Caki2 (cell line): ENCODE results near the gene MED17. TPM values are rescaled to one million over a fixed set of nuclear protein-coding genes. Genes with fewer than 3 reads are reported as not detected.

Source experiments
- total RNA-seq: library from RNA; depleted of rRNA; stranded (reverse); fragments of >200 nt; shearing (Covaris generic); gene quantifications from 2 replicates; pipeline ENCODE4 v1.2.3, GENCODE V29; 2014; ENCODE audit warnings: low replicate concordance; rRNA removed

The MED17 gene
- total RNA-seq, 1 experiment from 2014 or later: 19.3 TPM

Other genes with a start within 250 kb of the MED17 start
- 72.1 and 76.2 TPM in 2 replicates for gene SMCO4, start 240.9 kb upstream of the MED17 start, total RNA-seq
- 5.6 and 6.0 TPM in 2 replicates for gene CEP295, start 122.6 kb upstream of the MED17 start, total RNA-seq
- gene TAF1D, start 42.8 kb upstream of the MED17 start, total RNA-seq: 43.6 and 50.7 TPM in 2 replicates
- gene C11orf54, start 42.6 kb upstream of the MED17 start, total RNA-seq: 9.1 and 12.6 TPM in 2 replicates
- not detected in 2 replicates for gene VSTM5, start 66.3 kb downstream of the MED17 start, total RNA-seq
- not detected in 2 replicates for gene HEPHL1, start 237.1 kb downstream of the MED17 start, total RNA-seq